SU-DHL-6 (cell line): ENCODE results near the gene MCM10.

ENCODE experiments used
- EZH2phosphoT487 ChIP-seq: fragments of 200-600 bp; sonication (generic), shearing (Covaris generic); conservative IDR thresholded peaks from 2 replicates; pipeline ENCODE4 v1.6.1; 2018; ENCODE audit warnings: mild to moderate bottlenecking, antibody characterized with exemption, low read length, moderate library complexity, mixed read lengths
- TF ChIP-seq, protein P1 (sequence below): fragments of 200-600 bp; sonication (generic); IDR thresholded peaks from one replicate; pipeline ENCODE4 v1.5.1; 2017; ENCODE audit warnings: antibody characterized with exemption, mild to moderate bottlenecking, low read length, moderate library complexity; ENCODE audit not compliant: insufficient read depth, poor library complexity, severe bottlenecking

DNA sequence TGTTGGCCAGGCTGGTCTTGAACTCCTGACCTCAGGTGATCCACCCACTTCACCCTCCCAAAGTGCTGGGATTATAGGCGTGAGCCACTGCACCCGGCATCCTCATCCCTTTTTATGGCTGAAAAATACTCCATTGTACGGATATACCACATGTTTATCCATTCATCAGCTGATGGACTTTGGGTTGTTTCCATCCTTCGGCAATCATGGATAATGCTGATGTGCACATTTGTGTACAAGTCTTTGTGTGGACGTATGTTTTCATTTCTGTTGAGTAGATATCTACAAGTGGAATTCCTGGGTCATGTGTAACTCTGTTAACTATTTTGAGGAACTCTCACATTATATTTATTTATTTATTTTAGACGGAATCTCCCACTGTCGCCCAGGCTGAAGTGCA lies 78.6 kb downstream of the MCM10 start:
- TF ChIP-seq, protein P1, sequence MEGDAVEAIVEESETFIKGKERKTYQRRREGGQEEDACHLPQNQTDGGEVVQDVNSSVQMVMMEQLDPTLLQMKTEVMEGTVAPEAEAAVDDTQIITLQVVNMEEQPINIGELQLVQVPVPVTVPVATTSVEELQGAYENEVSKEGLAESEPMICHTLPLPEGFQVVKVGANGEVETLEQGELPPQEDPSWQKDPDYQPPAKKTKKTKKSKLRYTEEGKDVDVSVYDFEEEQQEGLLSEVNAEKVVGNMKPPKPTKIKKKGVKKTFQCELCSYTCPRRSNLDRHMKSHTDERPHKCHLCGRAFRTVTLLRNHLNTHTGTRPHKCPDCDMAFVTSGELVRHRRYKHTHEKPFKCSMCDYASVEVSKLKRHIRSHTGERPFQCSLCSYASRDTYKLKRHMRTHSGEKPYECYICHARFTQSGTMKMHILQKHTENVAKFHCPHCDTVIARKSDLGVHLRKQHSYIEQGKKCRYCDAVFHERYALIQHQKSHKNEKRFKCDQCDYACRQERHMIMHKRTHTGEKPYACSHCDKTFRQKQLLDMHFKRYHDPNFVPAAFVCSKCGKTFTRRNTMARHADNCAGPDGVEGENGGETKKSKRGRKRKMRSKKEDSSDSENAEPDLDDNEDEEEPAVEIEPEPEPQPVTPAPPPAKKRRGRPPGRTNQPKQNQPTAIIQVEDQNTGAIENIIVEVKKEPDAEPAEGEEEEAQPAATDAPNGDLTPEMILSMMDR: no peak
- no peak for TF ChIP-seq EZH2phosphoT487
